K562 (cell line): ENCODE data around the gene FILIP1L. TPM values are rescaled to one million over a fixed set of nuclear protein-coding genes. Genes with fewer than 3 reads are reported as not detected.

Experiments used
- ATF1 ChIP-seq, 2 experiments: fragments of 450-650 bp in 1 of 2; IDR thresholded peaks; 2 replicates each; pipeline ENCODE4 v1.6.1; 2016; ENCODE audit warnings: missing compliant biosample characterization in 1 of 2, missing genetic modification characterization in 1 of 2
- ATF7 ChIP-seq: fragments of 450-650 bp; IDR thresholded peaks from 2 replicates; pipeline ENCODE4 v1.7.1; 2014; ENCODE audit warnings: mild to moderate bottlenecking, moderate library complexity
- BDP1 ChIP-seq: IDR thresholded peaks from 3 replicates; pipeline ENCODE4 v1.6.1; 2011; ENCODE audit not compliant: insufficient read length, insufficient read depth
- CBFB ChIP-seq: sonication (generic); formaldehyde crosslinking; IDR thresholded peaks from 2 replicates; pipeline ENCODE4 v1.4.0; 2020; ENCODE audit warnings: mild to moderate bottlenecking, missing genetic modification reagents
- CBX8 ChIP-seq: fragments of 200-600 bp; sonication (generic); IDR thresholded peaks from 2 replicates; pipeline ENCODE4 v1.6.1; 2012; ENCODE audit warnings: borderline replicate concordance, mixed run types, low read depth, mild to moderate bottlenecking, moderate library complexity, mixed read lengths, low read length, control low read depth, inconsistent platforms; ENCODE audit not compliant: poor library complexity, severe bottlenecking; ENCODE audit errors: extremely low read depth
- DNMT1 ChIP-seq: fragments of 450-650 bp; IDR thresholded peaks from 2 replicates; pipeline ENCODE4 v1.6.1; 2016; ENCODE audit warnings: antibody characterized with exemption, mild to moderate bottlenecking
- FOXJ3 ChIP-seq: sonication (generic); formaldehyde crosslinking; IDR thresholded peaks from 2 replicates; pipeline ENCODE4 v1.4.0; 2020; ENCODE audit warnings: mild to moderate bottlenecking, missing genetic modification reagents
- FOXP4 ChIP-seq: sonication (generic); formaldehyde crosslinking; IDR thresholded peaks from 2 replicates; pipeline ENCODE4 v1.8.0; 2022; ENCODE audit warnings: mild to moderate bottlenecking, missing genetic modification reagents, borderline replicate concordance
- IRF9 ChIP-seq: fragments of 450-650 bp; IDR thresholded peaks from 2 replicates; pipeline ENCODE4 v1.6.1; 2016; ENCODE audit warnings: missing biosample characterization, missing genetic modification characterization
- MTA1 ChIP-seq: fragments of 450-650 bp; IDR thresholded peaks from 2 replicates; pipeline ENCODE4 v1.6.1; 2017; ENCODE audit warnings: borderline replicate concordance
- NCOA1 ChIP-seq: fragments of 450-650 bp; IDR thresholded peaks from 2 replicates; pipeline ENCODE4 v1.6.1; 2016; ENCODE audit warnings: low read depth
- SETDB1 ChIP-seq: IDR thresholded peaks from one replicate; pipeline ENCODE4 v1.6.1; 2012; ENCODE audit warnings: low read length, control low read depth, inconsistent platforms
- SREBF2 ChIP-seq: sonication (generic); formaldehyde crosslinking; IDR thresholded peaks from 2 replicates; pipeline ENCODE4 v1.4.0; 2020; ENCODE audit warnings: mild to moderate bottlenecking, missing genetic modification reagents
- TAF9B ChIP-seq: fragments of 450-650 bp; IDR thresholded peaks from 2 replicates; pipeline ENCODE4 v1.6.1; 2018; ENCODE audit warnings: mild to moderate bottlenecking; ENCODE audit not compliant: partially characterized antibody
- TAL1 ChIP-seq: fragments of 450-650 bp; IDR thresholded peaks from 2 replicates; pipeline ENCODE4 v1.6.1; 2016; ENCODE audit warnings: mild to moderate bottlenecking
- TBP ChIP-seq: optimal IDR thresholded peaks from 2 replicates; pipeline ENCODE3; 2011; ENCODE audit warnings: low read depth, low read length, improper control_type of control experiment
- TCF3 ChIP-seq: sonication (generic); formaldehyde crosslinking; IDR thresholded peaks from 2 replicates; pipeline ENCODE4 v1.4.0; 2020; ENCODE audit warnings: mild to moderate bottlenecking, missing genetic modification reagents
- TCF7L2 ChIP-seq: fragments of 150-350 bp; IDR thresholded peaks from 2 replicates; pipeline ENCODE4 v1.6.1; 2016; ENCODE audit warnings: low read depth, mild to moderate bottlenecking, low read length, moderate library complexity
- TSHZ1 ChIP-seq: fragments of 250-450 bp; sonication (Bioruptor Pico); IDR thresholded peaks from 2 replicates; pipeline ENCODE4 v1.4.0; 2020; ENCODE audit warnings: mild to moderate bottlenecking, moderate library complexity
- ZC3H8 ChIP-seq: fragments of 450-650 bp; IDR thresholded peaks from 2 replicates; pipeline ENCODE4 v1.6.1; 2017
- ZNF140 ChIP-seq: fragments of 250-450 bp; sonication (Bioruptor Pico); IDR thresholded peaks from 2 replicates; pipeline ENCODE4 v1.8.0; 2021; ENCODE audit warnings: moderate library complexity, mild to moderate bottlenecking, inconsistent platforms
- ZNF143 ChIP-seq: sonication (generic); formaldehyde crosslinking; IDR thresholded peaks from 2 replicates; pipeline ENCODE4 v1.9.0; 2022; ENCODE audit warnings: mild to moderate bottlenecking, missing genetic modification reagents
- ZNF184 ChIP-seq: sonication (generic); formaldehyde crosslinking; IDR thresholded peaks from 2 replicates; pipeline ENCODE4 v1.5.0; 2020; ENCODE audit warnings: missing genetic modification reagents
- ZNF212 ChIP-seq: fragments of 450-650 bp; formaldehyde crosslinking; IDR thresholded peaks from 2 replicates; pipeline ENCODE4 v1.4.0; 2020; ENCODE audit warnings: mild to moderate bottlenecking
- ZNF274 ChIP-seq: IDR thresholded peaks from 2 replicates; pipeline ENCODE4 v1.6.1; 2011; ENCODE audit warnings: low read depth, mild to moderate bottlenecking, low read length, moderate library complexity, borderline replicate concordance
- polyA plus RNA-seq, 8 experiments: library from polyadenylated mRNA; depleted of rRNA in 4 of 8; stranded (reverse) in 5 of 8; unstranded in 3 of 8; fragments of >200 nt; fragmentation: Nextera tagmentation in 2 of 8; fragmentation: Illumina TruSeq in 1 of 8; extraction: Ambion mirVana in 2 of 8; extraction: Trizol in 1 of 8; gene quantifications; 2 replicates each; pipeline versions ENCODE4 v1.2.1 to v1.2.3, GENCODE V29; 2011 to 2014; ENCODE audit warnings: inconsistent platforms in 1 of 8, missing spikeins in 1 of 8
- total RNA-seq, 7 experiments: library from RNA; depleted of rRNA in 6 of 7; stranded (reverse); fragments of >200 nt in 6 of 7; fragmentation: Illumina TruSeq in 2 of 7; extraction: Trizol in 2 of 7; gene quantifications; 2 replicates each; pipeline versions ENCODE4 v1.2.1 to v1.2.3, GENCODE V29; 2011 to 2021; ENCODE audit warnings: low replicate concordance in 1 of 7

The FILIP1L gene
- total and polyA plus RNA-seq, 9 of the 15 experiments (the other 6 are each of a cell fraction or from before 2014, with no cell fraction given) = 0.50 to 2.1 (median 1.1) TPM

- TF ChIP-seq ATF1 (CRISPR knock-in tag; IDR thresholded peaks at IDR 0.05) (no peak), ATF1 (tag; IDR thresholded peaks at IDR 0.05) (no peak), MTA1 (no peak), ZNF140 (no peak), NCOA1 (no peak), ZNF274 (no peak), CBFB (no peak), SREBF2 (CRISPR knock-in tag) (no peak), TBP (no peak), BDP1 (no peak), IRF9 (tag) (no peak), CBX8 (no peak), FOXP4 (CRISPR knock-in tag) (no peak), SETDB1 (no peak), ZC3H8 (no peak), ATF7 (no peak), FOXJ3 (no peak), ZNF212 (CRISPR knock-in tag) (no peak), TAF9B (no peak), TSHZ1 (CRISPR knock-in tag) (no peak), ZNF184 (CRISPR knock-in tag) (no peak), TAL1 (peak; percentile 82), DNMT1 (no peak), TCF7L2 (no peak), TCF3 (CRISPR knock-in tag) (peak; percentile 77), ZNF143 (CRISPR knock-in tag) (no peak)
These were observed 53.4 kb downstream of the FILIP1L start (continued) for GRCh38 chr3:100060685-100061484.
